CD4-positive, alpha-beta memory T cell (primary cell): ENCODE measurements around the gene UXS1. TPM values are rescaled to one million over a fixed set of nuclear protein-coding genes. Genes with fewer than 3 reads are reported as not detected.

Source experiments
- CTCF ChIA-PET: fragments of 350-600 bp; sonication (Branson Sonifier 250); formaldehyde crosslinking; loops from one replicate; lab custom pipeline; 2021; ENCODE audit warnings: inconsistent platforms; ENCODE audit not compliant: partially characterized antibody; lab: Charles Lee
- POLR2A ChIA-PET: fragments of 350-600 bp; sonication (Branson Sonifier 250); formaldehyde crosslinking; loops from one replicate; lab custom pipeline; 2021; ENCODE audit not compliant: partially characterized antibody; lab: Charles Lee
- DNase-seq, 5 donors: peaks; one replicate each; pipeline versions ENCODE4 v3.0.0 to v3.0.0-alpha.2; 2020 to 2022; ENCODE audit warnings: mixed read lengths in 1 of 5
- H3K27ac ChIP-seq: one replicate; pipeline ENCODE4 v1.7.0; 2013; ENCODE audit warnings: low read depth, low read length
- H3K27me3 ChIP-seq: 2 replicates; pipeline ENCODE4 v1.7.0; 2013; ENCODE audit warnings: mild to moderate bottlenecking, low read length, moderate library complexity; ENCODE audit not compliant: insufficient read depth
- H3K36me3 ChIP-seq: 2 replicates; pipeline ENCODE4 v1.7.0; 2013; ENCODE audit warnings: mild to moderate bottlenecking, low read length, moderate library complexity; ENCODE audit not compliant: insufficient read depth
- H3K4me1 ChIP-seq: 2 replicates; pipeline ENCODE4 v1.7.0; 2013; ENCODE audit warnings: mild to moderate bottlenecking, low read length, moderate library complexity; ENCODE audit not compliant: insufficient read depth
- H3K4me3 ChIP-seq, 2 donors: one replicate each; pipeline ENCODE4 v1.7.0; 2013; ENCODE audit warnings: low read length in 2 of 2, mild to moderate bottlenecking in 1 of 2
- H3K9me3 ChIP-seq, 2 donors: one replicate each; pipeline ENCODE4 v1.7.0; 2013; ENCODE audit warnings: low read length in 2 of 2, control low read depth in 1 of 2; ENCODE audit not compliant: control insufficient read depth in 1 of 2
- H3K27ac Mint-ChIP-seq, 7 donors: one replicate each; pipeline ENCODE4 v1.8.0; 2020 to 2021; ENCODE audit warnings: mixed read lengths in 7 of 7, mild to moderate bottlenecking in 6 of 7, inconsistent platforms in 3 of 7, moderate library complexity in 3 of 7
- H3K27me3 Mint-ChIP-seq, 2 donors: one replicate each; pipeline ENCODE4 v1.8.0; 2020 to 2021; ENCODE audit warnings: mixed read lengths in 2 of 2
- H3K36me3 Mint-ChIP-seq, 2 donors: one replicate each; pipeline ENCODE4 v1.8.0; 2020 to 2021; ENCODE audit warnings: mixed read lengths in 2 of 2, inconsistent platforms in 1 of 2, mild to moderate bottlenecking in 1 of 2
- H3K4me1 Mint-ChIP-seq, 4 donors: one replicate each; pipeline ENCODE4 v1.8.0; 2020 to 2021; ENCODE audit warnings: mixed read lengths in 4 of 4, mild to moderate bottlenecking in 1 of 4
- H3K4me3 Mint-ChIP-seq, 8 donors: one replicate each; pipeline ENCODE4 v1.8.0; 2020 to 2021; ENCODE audit warnings: mixed read lengths in 8 of 8, mild to moderate bottlenecking in 7 of 8, moderate library complexity in 6 of 8, inconsistent platforms in 3 of 8
- H3K9me3 Mint-ChIP-seq, 8 donors: one replicate each; pipeline ENCODE4 v1.8.0; 2020 to 2021; ENCODE audit warnings: mixed read lengths in 8 of 8, mild to moderate bottlenecking in 5 of 8, inconsistent platforms in 3 of 8, moderate library complexity in 1 of 8
- intact Hi-C: fragments of 100-400 bp; cut with micrococcal nuclease; formaldehyde crosslinking; loops from one replicate; pipeline ENCODE4 v1.15.1; 2023
- polyA plus RNA-seq, 2 donors: library from polyadenylated mRNA; unstranded; fragments of 300-500 nt; fragmentation: Illumina TruSeq; gene quantifications; one replicate each; pipeline ENCODE4 v1.2.3, GENCODE V29; 2021
- total RNA-seq, 2 experiments: library from RNA; stranded (reverse); gene quantifications; one replicate each; pipeline ENCODE4 v1.2.3, GENCODE V29; 2021

UXS1 gene
- total and polyA plus RNA-seq, 4 experiments from 2014 or later: 87.2 to 150 (median 118) TPM

DNA sequence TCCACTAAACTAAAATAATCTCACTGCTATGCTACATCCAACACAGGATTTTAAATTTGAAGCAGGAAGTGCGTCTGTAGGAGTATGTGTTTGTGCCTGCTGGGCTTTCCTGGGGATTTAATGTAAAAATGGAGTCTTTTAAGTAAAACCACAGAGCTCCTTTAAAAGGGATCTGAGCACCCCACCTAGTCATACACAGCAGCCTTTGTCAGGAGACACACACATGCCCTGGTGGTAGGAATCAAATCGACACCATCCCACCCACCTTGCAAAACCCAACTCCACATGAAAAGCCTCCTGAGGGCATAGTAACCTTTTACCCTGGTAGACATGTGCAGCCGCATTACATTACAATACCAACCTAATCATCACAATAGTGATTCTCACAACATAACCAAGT, 29.1 kb downstream of the UXS1 start:
- ChIA-PET CTCF (interaction anchor here (1.2 to 1.4 kb wide), 3 partner anchors 28 to 59 kb away, joined by 3 to 5 read pairs (median 4); no protein-coding TSS in a partner anchor), POLR2A (interaction anchor here (1.2 to 12.6 kb wide), 4 partner anchors 10 to 29 kb away, joined by 3 to 153 read pairs (median 4); partner anchors contain the start of gene UXS1)
- DNase-seq: no peak
- no peak overlapping the region for H3K4me3 ChIP-seq
- peak overlapping the region; percentile 18 for H3K27ac ChIP-seq
- no peaks in the 10 kb centered on the region for H3K27me3 ChIP-seq
- H3K4me3 Mint-ChIP-seq: peak overlapping the region in 3 of 8 donors; percentile 29 to 79 (median 42)
- no peaks in the 10 kb centered on the region for H3K36me3 ChIP-seq
- H3K4me1 Mint-ChIP-seq: peaks cover 61 to 92% (median 75%) of the 10 kb centered on the region in 4 donors
- intact Hi-C loops: loop anchor here (10.0 kb wide), 1 partner anchor 420 kb away; the partner anchor contains the start of gene NCK2
- H3K27me3 Mint-ChIP-seq: no peaks in the 10 kb centered on the region
- H3K27ac Mint-ChIP-seq: peak overlapping the region; percentile 32 to 96 (median 82)
- peaks cover 9 to 24% of the 10 kb centered on the region in 2 donors for H3K36me3 Mint-ChIP-seq
- H3K9me3 ChIP-seq: no peaks in the 10 kb centered on the region
- peaks cover 0 to 3% (median 0%) of the 10 kb centered on the region in 8 donors for H3K9me3 Mint-ChIP-seq
- H3K4me1 ChIP-seq: peaks cover 64% of the 10 kb centered on the region

DNA sequence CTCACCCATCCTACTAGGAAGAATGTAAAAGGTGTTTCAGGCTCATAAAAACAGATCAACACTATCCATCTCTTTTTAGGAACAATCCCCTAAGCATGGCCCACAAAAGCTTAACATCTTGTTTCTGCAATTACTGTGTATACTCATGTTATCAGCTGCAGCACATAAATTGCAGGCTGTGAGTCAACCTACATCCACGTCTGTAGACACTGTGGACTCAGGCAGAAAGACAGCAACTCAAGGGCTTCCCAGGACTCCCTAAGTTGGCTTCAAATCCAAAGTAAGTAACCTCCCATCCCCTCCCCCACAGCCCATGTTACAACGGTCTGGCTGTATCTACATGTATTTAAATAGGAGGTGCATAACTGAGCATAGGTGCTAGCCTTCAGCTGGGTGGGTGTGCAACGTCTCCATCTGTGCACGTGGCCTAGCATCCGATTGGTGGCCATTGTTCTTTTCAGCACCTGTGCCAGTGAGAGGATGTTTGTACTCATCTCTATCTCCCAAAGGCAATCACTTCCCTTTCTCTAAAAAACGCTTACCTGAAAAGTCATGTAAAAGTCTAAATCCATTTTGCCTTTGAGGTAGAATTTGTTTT, 30.1 kb downstream of the UXS1 start:
- peaks cover 65% of the 10 kb centered on the region for H3K4me1 ChIP-seq
- peaks cover 0 to 3% (median 0%) of the 10 kb centered on the region in 8 donors for H3K9me3 Mint-ChIP-seq
- H3K27ac Mint-ChIP-seq: peak overlapping the region; percentile 48 to 96 (median 82)
- intact Hi-C loops: loop anchor here (10.0 kb wide), 1 partner anchor 419 kb away; the partner anchor contains the start of gene NCK2
- H3K4me3 Mint-ChIP-seq: peak overlapping the region in 6 of 8 donors; percentile 9 to 79 (median 27)
- CTCF ChIA-PET: interaction anchor here (1.3 kb wide), 1 partner anchor 55 kb away, joined by 4 read pairs; no protein-coding TSS in a partner anchor
- DNase-seq: no peak
- H3K36me3 ChIP-seq: no peaks in the 10 kb centered on the region
- no peak overlapping the region for H3K27ac ChIP-seq
- peaks cover 58 to 94% (median 72%) of the 10 kb centered on the region in 4 donors for H3K4me1 Mint-ChIP-seq
- POLR2A ChIA-PET: interaction anchor here (0.8 to 12.6 kb wide), 4 partner anchors 23 to 56 kb away, joined by 3 to 153 read pairs (median 4); partner anchors contain the start of gene UXS1
- H3K27me3 Mint-ChIP-seq: no peaks in the 10 kb centered on the region
- H3K36me3 Mint-ChIP-seq: peaks cover 9 to 22% of the 10 kb centered on the region in 2 donors
- no peak overlapping the region for H3K4me3 ChIP-seq
- no peaks in the 10 kb centered on the region for H3K9me3 ChIP-seq
- no peaks in the 10 kb centered on the region for H3K27me3 ChIP-seq

DNA sequence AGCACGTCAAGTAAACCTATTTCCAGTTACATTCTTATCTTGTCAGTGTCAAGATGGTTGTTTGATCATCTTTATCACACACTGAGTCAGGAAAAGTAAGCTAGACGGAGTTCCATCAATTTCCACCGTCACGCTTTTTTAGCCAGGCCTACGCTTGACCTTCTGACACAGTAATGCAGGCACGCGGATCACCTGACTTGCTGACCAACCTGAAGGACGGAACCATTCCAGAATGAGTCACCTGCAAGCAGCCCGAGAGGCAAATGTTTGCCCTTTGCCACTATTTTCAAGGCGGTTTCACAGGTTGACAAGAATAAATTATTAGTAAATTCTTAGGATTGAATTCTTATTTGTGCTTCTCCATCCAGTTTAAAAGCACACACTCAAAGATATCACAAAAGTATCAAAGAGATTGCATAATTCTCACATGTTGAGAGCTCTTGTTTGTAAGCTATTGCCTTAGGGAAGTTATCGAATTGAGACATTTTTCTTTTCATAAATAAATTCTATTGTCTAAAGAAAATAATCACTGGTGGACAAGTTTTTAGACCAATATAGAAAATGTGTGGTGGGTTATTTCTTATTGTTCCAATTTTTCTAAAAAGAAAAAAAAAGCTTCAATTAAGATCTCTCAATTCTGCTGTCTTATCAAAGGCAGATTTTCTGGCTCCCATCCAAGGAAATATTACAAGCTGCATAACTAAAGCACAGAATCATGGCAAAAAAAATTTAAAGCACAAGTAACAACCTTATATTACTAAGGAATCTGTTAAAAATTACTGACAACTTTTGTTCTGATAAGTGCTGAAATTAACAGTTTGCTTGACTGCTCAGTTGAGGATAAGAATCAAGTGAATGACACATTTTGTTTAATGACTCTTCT, 31.9 kb downstream of the UXS1 start:
- Histone ChIP-seq H3K4me3 (no peak overlapping the region), H3K27ac (peak overlapping the region; percentile 80), H3K36me3 (no peaks in the 10 kb centered on the region), H3K9me3 (no peaks in the 10 kb centered on the region), H3K27me3 (no peaks in the 10 kb centered on the region), H3K4me1 (peaks cover 77% of the 10 kb centered on the region)
- CTCF ChIA-PET: interaction anchor here (0.7 to 6.7 kb wide), 6 partner anchors 9 to 77 kb away, joined by 3 to 65 read pairs (median 16); partner anchors contain the start of gene UXS1
- POLR2A ChIA-PET: interaction anchor here (1.3 to 12.6 kb wide), 8 partner anchors 9 to 416 kb away, joined by 3 to 308 read pairs (median 19); partner anchors contain the start of gene UXS1
- H3K36me3 Mint-ChIP-seq: peaks cover 18 to 31% of the 10 kb centered on the region in 2 donors
- DNase-seq: peak in 1 of 5 donors; percentile 17
- H3K27ac Mint-ChIP-seq: peak overlapping the region; percentile 91 to 99 (median 98)
- peak overlapping the region in 2 of 8 donors; percentile 87 to 98 for H3K4me3 Mint-ChIP-seq
- peaks cover 60 to 96% (median 75%) of the 10 kb centered on the region in 4 donors for H3K4me1 Mint-ChIP-seq
- intact Hi-C loops: loop anchor here (1.0 to 10.0 kb wide), 3 partner anchors 7 to 417 kb away; partner anchors contain the start of gene NCK2
- H3K27me3 Mint-ChIP-seq: no peaks in the 10 kb centered on the region
- H3K9me3 Mint-ChIP-seq: peaks cover 0 to 3% (median 0%) of the 10 kb centered on the region in 8 donors

DNA sequence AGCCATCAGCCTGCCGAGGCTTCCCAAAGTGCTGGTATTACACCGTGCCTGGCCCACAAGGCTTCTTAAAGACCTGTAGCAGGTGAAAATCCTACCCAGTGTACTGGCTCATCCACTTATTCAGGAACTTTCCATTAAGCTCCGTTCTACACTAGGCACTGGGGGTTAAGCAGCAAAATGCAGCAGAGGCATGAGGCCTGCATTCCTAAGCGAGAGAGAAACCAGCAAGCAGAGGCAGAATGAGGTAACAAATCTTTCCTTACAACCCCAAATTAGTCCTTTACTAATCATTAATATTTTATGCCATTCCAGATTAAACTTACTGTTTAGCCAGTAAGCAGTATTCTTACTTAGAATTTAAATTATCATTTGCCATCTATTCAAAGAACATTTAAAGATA, 32.8 kb downstream of the UXS1 start:
- CTCF ChIA-PET: interaction anchor here (1.5 to 6.7 kb wide), 7 partner anchors 9 to 77 kb away, joined by 3 to 65 read pairs (median 12); partner anchors contain the start of gene UXS1

DNA sequence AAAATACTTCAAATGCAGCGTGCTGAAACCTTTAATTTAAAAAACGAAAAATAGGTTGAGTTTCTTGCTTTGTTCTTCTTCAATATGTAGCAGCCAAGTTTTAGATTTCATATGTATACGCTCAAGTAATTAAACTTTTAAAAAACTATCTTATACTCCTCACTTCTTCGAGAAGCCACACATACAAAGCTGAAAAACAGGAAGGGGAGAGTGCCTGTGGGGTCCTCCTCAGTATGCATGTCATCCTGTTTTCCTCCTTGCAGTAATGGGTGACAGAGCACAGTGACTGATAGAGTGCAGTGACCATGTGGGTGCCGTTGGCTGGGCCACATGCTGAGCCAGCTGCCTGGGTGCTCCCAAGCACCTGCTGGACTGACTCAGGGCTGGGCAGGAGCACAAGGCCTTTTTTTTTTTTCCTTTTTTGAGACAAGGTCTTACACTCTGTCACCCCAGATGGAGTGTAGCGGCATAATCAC, 33.3 kb downstream of the UXS1 start:
- peaks cover 30 to 39% of the 10 kb centered on the region in 2 donors for H3K36me3 Mint-ChIP-seq
- CTCF ChIA-PET: interaction anchor here (1.1 to 6.7 kb wide), 10 partner anchors 9 to 76 kb away, joined by 3 to 65 read pairs (median 9); partner anchors contain the start of gene UXS1
- H3K9me3 Mint-ChIP-seq: peaks cover 0 to 3% (median 0%) of the 10 kb centered on the region in 8 donors
- no peaks in the 10 kb centered on the region for H3K36me3 ChIP-seq
- H3K27me3 Mint-ChIP-seq: no peaks in the 10 kb centered on the region
- POLR2A ChIA-PET: interaction anchor here (0.5 to 12.6 kb wide), 39 partner anchors 8 to 422 kb away, joined by 3 to 308 read pairs (median 4); partner anchors contain the start of gene UXS1
- intact Hi-C loops: loop anchor here (1.0 to 10.0 kb wide), 6 partner anchors 8 to 585 kb away; partner anchors contain the start of gene NCK2
- H3K27ac ChIP-seq: peak overlapping the region; percentile 80
- H3K4me1 ChIP-seq: peaks cover 87% of the 10 kb centered on the region
- H3K4me3 Mint-ChIP-seq: peak overlapping the region; percentile 87 to 98 (median 96)
- H3K27me3 ChIP-seq: no peaks in the 10 kb centered on the region
- peak overlapping the region; percentile 91 to 99 (median 98) for H3K27ac Mint-ChIP-seq
- H3K9me3 ChIP-seq: no peaks in the 10 kb centered on the region
- H3K4me1 Mint-ChIP-seq: peaks cover 63 to 98% (median 79%) of the 10 kb centered on the region in 4 donors
- H3K4me3 ChIP-seq: peak overlapping the region in 1 of 2 donors; percentile 64
- DNase-seq: peak in 4 of 5 donors; percentile 56 to 70 (median 62)

More for the DNA sequence above, 32.8 kb downstream of the UXS1 start:
- Mint-ChIP-seq H3K4me3 (peak overlapping the region; percentile 87 to 98 (median 96)), H3K9me3 (peaks cover 0 to 3% (median 0%) of the 10 kb centered on the region in 8 donors), H3K27ac (peak overlapping the region; percentile 91 to 99 (median 98)), H3K27me3 (no peaks in the 10 kb centered on the region), H3K36me3 (peaks cover 24 to 35% of the 10 kb centered on the region in 2 donors), H3K4me1 (peaks cover 58 to 95% (median 75%) of the 10 kb centered on the region in 4 donors)
- peak overlapping the region in 1 of 2 donors; percentile 64 for H3K4me3 ChIP-seq
- POLR2A ChIA-PET: interaction anchor here (0.6 to 12.6 kb wide), 23 partner anchors 8 to 415 kb away, joined by 3 to 308 read pairs (median 6); partner anchors contain the start of gene UXS1
- H3K27ac ChIP-seq: peak overlapping the region; percentile 80
- no peaks in the 10 kb centered on the region for H3K9me3 ChIP-seq
- no peak for DNase-seq
- no peaks in the 10 kb centered on the region for H3K36me3 ChIP-seq
- H3K27me3 ChIP-seq: no peaks in the 10 kb centered on the region
- intact Hi-C loops: loop anchor here (1.0 to 10.0 kb wide), 3 partner anchors 8 to 417 kb away; partner anchors contain the start of gene NCK2
- peaks cover 82% of the 10 kb centered on the region for H3K4me1 ChIP-seq
